22Rv1 (cell line): ENCODE results near the gene CDCA3.

Experiments
- ZFX ChIP-seq: fragments of 450-650 bp; IDR thresholded peaks from 2 replicates; pipeline ENCODE4 v1.6.1; 2017; ENCODE audit warnings: antibody characterized with exemption, borderline replicate concordance
- TF ChIP-seq, protein P1 (sequence below): fragments of 450-650 bp; IDR thresholded peaks from 2 replicates; pipeline ENCODE4 v1.5.1; 2017; ENCODE audit warnings: mild to moderate bottlenecking

- TF ChIP-seq, protein P1, sequence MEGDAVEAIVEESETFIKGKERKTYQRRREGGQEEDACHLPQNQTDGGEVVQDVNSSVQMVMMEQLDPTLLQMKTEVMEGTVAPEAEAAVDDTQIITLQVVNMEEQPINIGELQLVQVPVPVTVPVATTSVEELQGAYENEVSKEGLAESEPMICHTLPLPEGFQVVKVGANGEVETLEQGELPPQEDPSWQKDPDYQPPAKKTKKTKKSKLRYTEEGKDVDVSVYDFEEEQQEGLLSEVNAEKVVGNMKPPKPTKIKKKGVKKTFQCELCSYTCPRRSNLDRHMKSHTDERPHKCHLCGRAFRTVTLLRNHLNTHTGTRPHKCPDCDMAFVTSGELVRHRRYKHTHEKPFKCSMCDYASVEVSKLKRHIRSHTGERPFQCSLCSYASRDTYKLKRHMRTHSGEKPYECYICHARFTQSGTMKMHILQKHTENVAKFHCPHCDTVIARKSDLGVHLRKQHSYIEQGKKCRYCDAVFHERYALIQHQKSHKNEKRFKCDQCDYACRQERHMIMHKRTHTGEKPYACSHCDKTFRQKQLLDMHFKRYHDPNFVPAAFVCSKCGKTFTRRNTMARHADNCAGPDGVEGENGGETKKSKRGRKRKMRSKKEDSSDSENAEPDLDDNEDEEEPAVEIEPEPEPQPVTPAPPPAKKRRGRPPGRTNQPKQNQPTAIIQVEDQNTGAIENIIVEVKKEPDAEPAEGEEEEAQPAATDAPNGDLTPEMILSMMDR, result no peak
- no peak for TF ChIP-seq ZFX
Observed at GRCh38 chr12:6860942-6861341, 9.9 kb upstream of the CDCA3 start.
